NCI-H82 (cell line): Measurements from ENCODE around the gene NAA80.

Experiments used
- DNase-seq: peaks from one replicate; lab custom pipeline; 2025; lab: John Stamatoyannopoulos, UW

Gene NAA80

GRCh38 chr3:50256978-50257890 is 42.0 kb downstream of the NAA80 start:
- DNase-seq, result peak; percentile 64

GRCh38 chr3:50255251-50255615 is 44.0 kb downstream of the NAA80 start:
- DNase-seq, result no peak

- no peak for DNase-seq
Observed at GRCh38 chr3:50254577-50255250, 44.5 kb downstream of the NAA80 start.

GRCh38 chr3:50251220-50251619 is 48.0 kb downstream of the NAA80 start:
- no peak for DNase-seq

- DNase-seq, result no peak
Observed at GRCh38 chr3:50250514-50250913, 48.7 kb downstream of the NAA80 start.

- DNase-seq, result no peak
Observed at GRCh38 chr3:50249457-50249856, 49.7 kb downstream of the NAA80 start.

- DNase-seq, result no peak
Observed at GRCh38 chr3:50248387-50248786, 50.8 kb downstream of the NAA80 start.

GRCh38 chr3:50246517-50246954 is 52.7 kb downstream of the NAA80 start:
- DNase-seq, result no peak
